ENCODE data around the gene FARS2.

DNA sequence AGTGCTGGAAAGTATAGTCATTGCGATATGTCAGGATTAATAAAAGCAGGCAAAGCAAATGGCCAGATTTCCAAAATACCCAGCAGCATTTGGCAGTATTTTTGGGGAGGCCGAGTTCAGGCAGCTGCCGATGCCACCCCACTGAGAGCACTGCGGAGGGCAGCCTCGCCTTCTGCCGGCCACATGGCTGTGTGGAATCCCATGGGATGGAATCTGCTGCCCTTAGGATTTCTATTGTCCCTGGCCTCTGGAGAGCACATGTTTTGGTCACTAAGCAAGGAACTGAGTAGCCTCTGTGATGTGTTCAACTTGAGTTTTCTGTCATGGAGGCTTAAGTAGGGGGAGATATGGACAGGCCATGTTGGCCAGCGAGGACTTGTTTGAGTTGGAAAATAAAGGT, 123.0 kb downstream of the FARS2 start:
- no peak for TF ChIP-seq ELF4 (IDR thresholded peaks at IDR 0.05)
- TF ChIP-seq TARDBP (IDR thresholded peaks at IDR 0.05), result no peak
- no peak for TF ChIP-seq HDGF (IDR thresholded peaks at IDR 0.05; ENCODE audit: borderline replicate concordance)
- TF ChIP-seq FOXA1 (IDR thresholded peaks at IDR 0.05), result no peak
- TF ChIP-seq FOXM1 (IDR thresholded peaks at IDR 0.05; ENCODE audit: borderline replicate concordance), result no peak
- TF ChIP-seq SUZ12 (IDR thresholded peaks at IDR 0.05), result no peak
- TF ChIP-seq NFRKB (IDR thresholded peaks at IDR 0.05), result no peak
